K562 (cell line): ENCODE data around the gene LRRK2. TPM values are rescaled to one million over a fixed set of nuclear protein-coding genes. Genes with fewer than 3 reads are reported as not detected.

Experiments used
- ATAC-seq: fragments of 200-7000 bp; cut with Tn5 transposase; 3 replicates; pipeline ENCODE4 v1.9.1; 2020; ENCODE audit warnings: moderate library complexity
- BruUV-seq: library from RNA; stranded (reverse); fragments of 400-500 nt; replicated peaks from 2 replicates; lab custom pipeline; 2021; lab: Mats Ljungman, UMichigan
- CTCF ChIA-PET: fragments of 300-600 bp; formaldehyde crosslinking; extraction: SDS; loops from one replicate; lab custom pipeline; 2021; ENCODE audit warnings: low intra/inter-chr PET ratio; lab: Yijun Ruan, JAX
- POLR2A ChIA-PET: fragments of 300-600, 350-650 bp; sonication (Branson Sonifier 250); formaldehyde crosslinking; extraction: SDS; loops from one replicate; lab custom pipeline; 2021; ENCODE audit warnings: antibody characterized with exemption, inconsistent platforms; lab: Yijun Ruan, JAX
- DNase-seq, 4 experiments: peaks; one replicate each; pipeline versions ENCODE4 v3.0.0 to v3.0.0-alpha.2; 2011 to 2018; ENCODE audit warnings: low spot score in 3 of 4, mixed read lengths in 3 of 4; ENCODE audit errors: extremely low read depth in 1 of 4
- FAIRE-seq: peaks from 2 replicates; lab custom pipeline; 2011; peaks lifted over from hg19 to GRCh38; lab: Jason Lieb, UNC
- H2AFZ ChIP-seq: 2 replicates; pipeline ENCODE4 v1.6.0; 2011; ENCODE audit warnings: low read depth, low read length, control low read depth, inconsistent platforms
- H3K27ac ChIP-seq: fragments of 200-600 bp; 3 replicates; pipeline ENCODE4 v1.8.0; 2011; ENCODE audit warnings: low read depth, mild to moderate bottlenecking, control low read depth, inconsistent platforms, low read length, moderate library complexity, mixed read lengths; ENCODE audit errors: extremely low read depth
- H3K27me3 ChIP-seq, 2 experiments: fragments of 300-600 bp in 1 of 2; 2 replicates in 1 of 2; 3 replicates in 1 of 2; pipeline versions ENCODE4 v1.6.0 to v1.8.0; 2011; ENCODE audit warnings: inconsistent platforms in 2 of 2, low read length in 2 of 2, mild to moderate bottlenecking in 1 of 2, mixed read lengths in 1 of 2, moderate library complexity in 1 of 2; ENCODE audit not compliant: control insufficient read depth in 2 of 2, insufficient read depth in 2 of 2
- H3K36me3 ChIP-seq: fragments of 300-600 bp; 3 replicates; pipeline ENCODE4 v1.8.0; 2011; ENCODE audit warnings: mild to moderate bottlenecking, low read length, inconsistent platforms; ENCODE audit not compliant: control insufficient read depth, insufficient read depth
- H3K4me1 ChIP-seq, 2 experiments: fragments of 200-600 bp in 1 of 2; replicated peaks in 1 of 2; 2 replicates in 1 of 2; 3 replicates in 1 of 2; pipeline versions ENCODE4 v1.5.1 to v1.8.0; 2011; ENCODE audit warnings: inconsistent platforms in 2 of 2, low read length in 2 of 2, mild to moderate bottlenecking in 1 of 2, mixed read lengths in 1 of 2, moderate library complexity in 1 of 2; ENCODE audit not compliant: control insufficient read depth in 2 of 2, insufficient read depth in 2 of 2
- H3K4me2 ChIP-seq: 2 replicates; pipeline ENCODE4 v1.6.1; 2011; ENCODE audit warnings: low read length, control low read depth, inconsistent platforms, mixed read lengths; ENCODE audit not compliant: insufficient read depth
- H3K4me3 ChIP-seq: fragments of 200-600 bp; sonication (generic), shearing (Covaris generic); 2 replicates; pipeline ENCODE4 v1.5.1; 2016; ENCODE audit warnings: control low read depth, inconsistent platforms
- H3K79me2 ChIP-seq: fragments of 200-600 bp; 3 replicates; pipeline ENCODE4 v1.8.0; 2011; ENCODE audit warnings: low read length, inconsistent platforms; ENCODE audit not compliant: control insufficient read depth, insufficient read depth
- H3K9ac ChIP-seq, 2 experiments: 2 replicates each; pipeline versions ENCODE4 v1.6.0 to v1.6.1; 2011; ENCODE audit warnings: low read depth in 2 of 2, low read length in 2 of 2, control low read depth in 1 of 2, inconsistent platforms in 1 of 2, mild to moderate bottlenecking in 1 of 2, mixed read lengths in 1 of 2; ENCODE audit not compliant: insufficient read depth in 1 of 2
- H3K9me1 ChIP-seq: one replicate; pipeline ENCODE4 v1.6.0; 2011; ENCODE audit warnings: inconsistent platforms, mild to moderate bottlenecking, low read length, moderate library complexity; ENCODE audit not compliant: control insufficient read depth, insufficient read depth
- H3K9me3 ChIP-seq: replicated peaks from 2 replicates; pipeline ENCODE4 v1.5.1; 2011; ENCODE audit warnings: low read depth, low read length, inconsistent platforms; ENCODE audit not compliant: control insufficient read depth, insufficient read depth
- H4K20me1 ChIP-seq: replicated peaks from 2 replicates; pipeline ENCODE4 v1.6.1; 2011; ENCODE audit warnings: low read length, inconsistent platforms, mixed read lengths; ENCODE audit not compliant: control insufficient read depth, insufficient read depth
- KHSRP ChIP-seq: fragments of 450-650 bp; IDR thresholded peaks from 2 replicates; pipeline ENCODE4 v1.6.1; 2017
- MECOM ChIP-seq: fragments of 250-450 bp; sonication (Bioruptor Pico); IDR thresholded peaks from 2 replicates; pipeline ENCODE4 v1.8.0; 2022; ENCODE audit warnings: inconsistent platforms
- NR4A1 ChIP-seq, 2 experiments: fragments of 250-450 bp in 1 of 2; fragments of 450-650 bp in 1 of 2; sonication (Bioruptor Pico) in 1 of 2; IDR thresholded peaks; 2 replicates each; pipeline versions ENCODE4 v1.4.0 to v1.6.1; 2016 to 2020; ENCODE audit warnings: mild to moderate bottlenecking in 2 of 2, missing compliant biosample characterization in 1 of 2, missing genetic modification characterization in 1 of 2, moderate library complexity in 1 of 2
- RFX1 ChIP-seq: fragments of 450-650 bp; IDR thresholded peaks from 2 replicates; pipeline ENCODE4 v1.6.1; 2016; ENCODE audit warnings: mild to moderate bottlenecking, moderate library complexity
- SNIP1 ChIP-seq: fragments of 450-650 bp; IDR thresholded peaks from 2 replicates; pipeline ENCODE4 v1.7.1; 2017; ENCODE audit warnings: low read depth, mild to moderate bottlenecking
- SPI1 ChIP-seq: IDR thresholded peaks from 2 replicates; pipeline ENCODE4 v1.6.1; 2011; ENCODE audit warnings: low read depth, low read length, control low read depth, borderline replicate concordance
- ZNF695 ChIP-seq: fragments of 450-650 bp; formaldehyde crosslinking; IDR thresholded peaks from 2 replicates; pipeline ENCODE4 v1.4.0; 2020; ENCODE audit warnings: mild to moderate bottlenecking, moderate library complexity
- WGBS: fragments of 100-300 bp; shearing (Covaris generic); methylation state at CpG from one replicate; pipeline ENCODE4 v1.1.6; 2016; ENCODE audit warnings: low coverage, mixed read lengths; ENCODE audit not compliant: insufficient coverage; ENCODE audit errors: missing lambda C conversion rate; 5-methylcytosine and 5-hydroxymethylcytosine counted together
- in situ Hi-C: fragments of 300-500 bp; cut with MboI; formaldehyde crosslinking; loops from 4 replicates; pipeline ENCODE4 v1.15.0; 2018; ENCODE audit warnings: inconsistent platforms, mixed read lengths
- intact Hi-C: fragments of 100-400 bp; cut with micrococcal nuclease; formaldehyde crosslinking; loops from 2 replicates; pipeline ENCODE4 v1.14.2; 2022
- polyA plus RNA-seq, 8 experiments: library from polyadenylated mRNA; depleted of rRNA in 4 of 8; stranded (reverse) in 5 of 8; unstranded in 3 of 8; fragments of >200 nt; fragmentation: Nextera tagmentation in 2 of 8; fragmentation: Illumina TruSeq in 1 of 8; extraction: Ambion mirVana in 2 of 8; extraction: Trizol in 1 of 8; gene quantifications; 2 replicates each; pipeline versions ENCODE4 v1.2.1 to v1.2.3, GENCODE V29; 2011 to 2014; ENCODE audit warnings: inconsistent platforms in 1 of 8, missing spikeins in 1 of 8
- total RNA-seq, 7 experiments: library from RNA; depleted of rRNA in 6 of 7; stranded (reverse); fragments of >200 nt in 6 of 7; fragmentation: Illumina TruSeq in 2 of 7; extraction: Trizol in 2 of 7; gene quantifications; 2 replicates each; pipeline versions ENCODE4 v1.2.1 to v1.2.3, GENCODE V29; 2011 to 2021; ENCODE audit warnings: low replicate concordance in 1 of 7
- TF ChIP-seq, protein P1 (sequence below): fragments of 450-650 bp; IDR thresholded peaks from 2 replicates; pipeline ENCODE4 v1.6.1; 2014; ENCODE audit warnings: low read depth, mild to moderate bottlenecking, moderate library complexity, borderline replicate concordance
- TF ChIP-seq, protein P2 (sequence below): IDR thresholded peaks from 2 replicates; pipeline ENCODE4 v1.6.1; 2011; ENCODE audit not compliant: insufficient read length; ENCODE audit errors: extremely low read depth

Gene LRRK2
- total and polyA plus RNA-seq, 9 of the 15 experiments (the other 6 are each of a cell fraction or from before 2014, with no cell fraction given) = 0.03 to 0.89 (median 0.31) TPM

DNA sequence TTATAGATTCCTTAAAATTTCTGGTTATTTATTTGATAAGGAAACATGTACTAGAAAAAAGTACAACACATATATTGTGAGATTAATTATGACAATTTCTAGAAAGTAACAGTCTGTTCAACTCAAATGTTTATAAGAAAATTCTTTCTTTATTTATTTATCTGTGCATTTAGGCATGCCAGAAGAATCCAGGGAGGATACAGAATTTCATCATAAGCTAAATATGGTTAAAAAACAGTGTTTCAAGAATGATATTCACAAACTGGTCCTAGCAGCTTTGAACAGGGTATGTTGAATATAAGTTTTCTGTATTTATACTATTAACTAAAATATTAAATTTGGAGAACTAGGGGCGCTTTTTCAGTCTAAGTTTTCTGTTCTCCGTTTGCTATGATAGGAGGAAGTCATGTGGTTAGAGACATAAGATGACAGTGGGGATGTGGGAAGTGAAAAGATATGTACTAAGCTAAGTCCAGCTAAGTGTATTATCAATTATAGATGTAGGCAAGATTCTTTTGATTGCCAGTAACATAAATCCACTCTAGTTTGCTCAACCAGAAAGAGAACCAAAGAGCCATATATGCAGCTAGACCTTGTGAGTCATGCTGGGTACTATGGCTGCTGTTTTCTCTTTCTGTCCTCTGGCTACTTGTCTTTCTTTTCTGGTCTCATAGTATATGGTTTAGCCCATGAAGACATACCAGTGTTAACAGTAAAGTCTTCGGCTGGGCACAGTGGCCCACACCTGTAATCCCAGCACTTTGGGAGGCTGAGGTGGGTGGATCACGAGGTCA is 39.0 kb downstream of the LRRK2 start:
- TF ChIP-seq RFX1 (no peak), ZNF695 (CRISPR knock-in tag) (no peak), KHSRP (no peak), MECOM (CRISPR knock-in tag) (no peak)
- ChIA-PET CTCF (no interaction called here), POLR2A (no interaction called here)
- H3K9me1 ChIP-seq = no peaks in the 10 kb centered on the region
- H3K27ac ChIP-seq = no peak overlapping the region
- H4K20me1 ChIP-seq = no peaks in the 10 kb centered on the region
- no peaks in the 10 kb centered on the region for H3K9me3 ChIP-seq
- in situ Hi-C loops = no loop called here
- no peaks in the 10 kb centered on the region for H3K79me2 ChIP-seq
- H3K9ac ChIP-seq = no peak overlapping the region
- FAIRE-seq (no peak), DNase-seq (no peak), ATAC-seq (no peak)
- H3K36me3 ChIP-seq = no peaks in the 10 kb centered on the region
- no TSS peak for BruUV-seq
- no peak overlapping the region for H3K4me2 ChIP-seq
- WGBS = 8% methylated on average over 4 of the region's 4 CpGs
- no peak overlapping the region for H2AFZ ChIP-seq
- no peak overlapping the region for H3K4me3 ChIP-seq
- H3K4me1 ChIP-seq = no peaks in the 10 kb centered on the region
- H3K27me3 ChIP-seq = no peaks in the 10 kb centered on the region
- intact Hi-C loops = no loop called here

DNA sequence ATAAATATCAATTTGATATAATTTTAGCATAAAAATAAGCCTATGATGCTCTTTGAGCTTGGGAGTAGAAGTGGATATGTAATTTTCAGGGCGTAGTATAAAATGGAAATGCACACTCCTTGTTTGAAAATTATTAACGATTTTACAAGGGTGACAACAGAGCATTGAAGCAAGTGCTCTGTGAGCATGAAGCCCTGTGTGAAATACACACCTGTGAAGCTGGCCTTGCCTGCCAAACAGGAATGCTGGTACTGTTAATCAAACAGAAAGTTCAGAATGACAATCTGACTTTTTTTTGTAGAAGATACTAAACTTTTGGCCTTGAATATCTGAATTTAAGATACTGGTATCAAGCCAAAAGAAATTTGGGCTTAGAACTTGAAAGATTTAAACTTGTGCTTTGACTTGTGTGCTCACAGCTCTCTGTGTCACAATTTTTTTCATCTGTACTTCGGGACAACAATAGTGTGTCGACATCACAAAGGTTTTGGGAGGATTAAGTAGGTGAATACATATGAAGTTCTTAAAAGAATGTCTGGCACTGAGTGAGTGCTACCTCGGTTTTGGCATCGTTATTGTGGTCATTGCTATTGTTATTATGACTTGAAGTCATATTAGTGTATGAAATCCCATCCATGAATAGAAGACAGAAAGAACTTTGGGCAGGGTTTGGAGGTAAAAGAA is 47.3 kb downstream of the LRRK2 start:
- intact Hi-C loops (no loop called here), in situ Hi-C loops (no loop called here)
- Histone ChIP-seq H3K4me2 (no peak overlapping the region), H3K79me2 (no peaks in the 10 kb centered on the region), H3K9me1 (no peaks in the 10 kb centered on the region), H3K9ac (no peak overlapping the region), H3K9me3 (no peaks in the 10 kb centered on the region), H3K4me3 (no peak overlapping the region), H3K4me1 (no peaks in the 10 kb centered on the region), H3K27me3 (no peaks in the 10 kb centered on the region), H4K20me1 (no peaks in the 10 kb centered on the region), H3K27ac (no peak overlapping the region), H2AFZ (no peak overlapping the region), H3K36me3 (no peaks in the 10 kb centered on the region)
- CTCF ChIA-PET = no interaction called here
- WGBS = 0% methylated on average over 6 of the region's 6 CpGs
- no peak for TF ChIP-seq SNIP1
- TF ChIP-seq, protein P1, sequence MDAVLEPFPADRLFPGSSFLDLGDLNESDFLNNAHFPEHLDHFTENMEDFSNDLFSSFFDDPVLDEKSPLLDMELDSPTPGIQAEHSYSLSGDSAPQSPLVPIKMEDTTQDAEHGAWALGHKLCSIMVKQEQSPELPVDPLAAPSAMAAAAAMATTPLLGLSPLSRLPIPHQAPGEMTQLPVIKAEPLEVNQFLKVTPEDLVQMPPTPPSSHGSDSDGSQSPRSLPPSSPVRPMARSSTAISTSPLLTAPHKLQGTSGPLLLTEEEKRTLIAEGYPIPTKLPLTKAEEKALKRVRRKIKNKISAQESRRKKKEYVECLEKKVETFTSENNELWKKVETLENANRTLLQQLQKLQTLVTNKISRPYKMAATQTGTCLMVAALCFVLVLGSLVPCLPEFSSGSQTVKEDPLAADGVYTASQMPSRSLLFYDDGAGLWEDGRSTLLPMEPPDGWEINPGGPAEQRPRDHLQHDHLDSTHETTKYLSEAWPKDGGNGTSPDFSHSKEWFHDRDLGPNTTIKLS = no peak
- TF ChIP-seq SPI1 = no peak
- no peak for TF ChIP-seq NR4A1 (CRISPR knock-in tag; IDR thresholded peaks at IDR 0.05)
- no peak for TF ChIP-seq NR4A1 (tag; IDR thresholded peaks at IDR 0.05)
- TF ChIP-seq, protein P2, sequence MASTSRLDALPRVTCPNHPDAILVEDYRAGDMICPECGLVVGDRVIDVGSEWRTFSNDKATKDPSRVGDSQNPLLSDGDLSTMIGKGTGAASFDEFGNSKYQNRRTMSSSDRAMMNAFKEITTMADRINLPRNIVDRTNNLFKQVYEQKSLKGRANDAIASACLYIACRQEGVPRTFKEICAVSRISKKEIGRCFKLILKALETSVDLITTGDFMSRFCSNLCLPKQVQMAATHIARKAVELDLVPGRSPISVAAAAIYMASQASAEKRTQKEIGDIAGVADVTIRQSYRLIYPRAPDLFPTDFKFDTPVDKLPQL = no peak
- ATAC-seq (no peak), FAIRE-seq (no peak), DNase-seq (no peak)
- POLR2A ChIA-PET = no interaction called here
- BruUV-seq = no TSS peak
